ENCODE measurements around the gene RTTN.

DNA sequence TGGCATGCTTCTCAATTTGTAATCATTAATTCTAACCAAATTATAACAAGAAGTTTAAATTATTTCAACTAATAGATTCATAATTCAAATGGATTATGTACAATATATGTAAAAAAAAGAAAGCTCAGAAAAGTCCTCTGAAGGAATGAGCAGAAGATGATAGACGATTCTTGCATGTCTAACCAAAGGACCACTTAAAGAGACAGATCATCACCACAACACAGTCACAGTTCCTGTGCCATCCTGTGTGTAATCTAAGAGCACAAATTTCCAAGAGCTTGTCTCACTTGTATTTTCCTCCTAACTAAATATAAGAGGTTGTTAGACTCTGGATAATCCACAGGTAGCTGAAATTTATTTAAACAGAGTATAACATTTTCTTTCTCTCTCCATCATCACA lies 135.5 kb downstream of the RTTN start:
- no peak for TF ChIP-seq ZKSCAN8 (CRISPR knock-in tag; IDR thresholded peaks at IDR 0.05; ENCODE audit: borderline replicate concordance)
- no peak for TF ChIP-seq ZFP90 (CRISPR knock-in tag; IDR thresholded peaks at IDR 0.05; ENCODE audit: borderline replicate concordance)
- TF ChIP-seq, protein P1, sequence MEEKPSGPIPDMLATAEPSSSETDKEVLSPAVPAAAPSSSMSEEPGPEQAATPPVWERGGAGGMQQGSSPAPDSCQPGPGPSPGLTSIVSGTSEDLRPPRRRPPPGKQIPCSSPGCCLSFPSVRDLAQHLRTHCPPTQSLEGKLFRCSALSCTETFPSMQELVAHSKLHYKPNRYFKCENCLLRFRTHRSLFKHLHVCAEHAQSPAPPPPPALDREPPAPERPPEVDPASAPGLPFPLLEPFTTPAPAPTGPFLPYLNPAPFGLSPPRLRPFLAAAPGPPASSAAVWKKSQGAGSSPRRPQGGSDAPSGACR (CRISPR knock-in tag; IDR thresholded peaks at IDR 0.05) = no peak
- TF ChIP-seq ELF1 (CRISPR knock-in tag; IDR thresholded peaks at IDR 0.05) = no peak
- TF ChIP-seq ADNP (CRISPR knock-in tag; IDR thresholded peaks at IDR 0.05) = no peak
- TF ChIP-seq EP300 (IDR thresholded peaks at IDR 0.05; ENCODE audit: low read depth in 2 of 2, low read length in 2 of 2) = no peak
- no peak for TF ChIP-seq EP300 (CRISPR knock-in tag; IDR thresholded peaks at IDR 0.05; ENCODE audit: borderline replicate concordance)
